IPS-18a (cell line): ENCODE results near the gene TTLL1.
"Not testable (repeated sequence)": the region's sequence is repeated elsewhere in the genome, so short reads cannot be mapped to it uniquely, and the experiment has no call there.

Experiments
- H3K27ac ChIP-seq: one replicate; pipeline ENCODE4 v1.5.1; 2013; ENCODE audit warnings: low read length
- H3K27me3 ChIP-seq: one replicate; pipeline ENCODE4 v1.6.1; 2013; ENCODE audit warnings: mild to moderate bottlenecking, low read length; ENCODE audit not compliant: control insufficient read depth, insufficient read depth
- H3K36me3 ChIP-seq: one replicate; pipeline ENCODE4 v1.6.1; 2013; ENCODE audit warnings: low read depth, low read length; ENCODE audit not compliant: control insufficient read depth
- H3K4me1 ChIP-seq: one replicate; pipeline ENCODE4 v1.6.1; 2013; ENCODE audit warnings: low read depth, low read length; ENCODE audit not compliant: control insufficient read depth
- H3K4me3 ChIP-seq: one replicate; pipeline ENCODE4 v1.5.1; 2013; ENCODE audit warnings: low read length
- H3K9ac ChIP-seq: one replicate; pipeline ENCODE4 v1.6.1; 2013; ENCODE audit warnings: mild to moderate bottlenecking, low read length, moderate library complexity
- H3K9me3 ChIP-seq: one replicate; pipeline ENCODE4 v1.6.1; 2013; ENCODE audit warnings: low read depth, low read length; ENCODE audit not compliant: control insufficient read depth

TTLL1 gene

GRCh38 chr22:43109511-43109910 is 20.3 kb upstream of the TTLL1 start:
- Histone ChIP-seq H3K36me3 (no peaks in the 10 kb centered on the region), H3K27me3 (peaks cover 56% of the 10 kb centered on the region), H3K4me3 (no peak overlapping the region), H3K27ac (no peak overlapping the region), H3K9me3 (no peaks in the 10 kb centered on the region), H3K9ac (no peak overlapping the region), H3K4me1 (peaks cover 4% of the 10 kb centered on the region)

- Histone ChIP-seq H3K4me1 (peaks cover 4% of the 10 kb centered on the region), H3K9ac (no peak overlapping the region), H3K4me3 (no peak overlapping the region), H3K9me3 (no peaks in the 10 kb centered on the region), H3K27ac (no peak overlapping the region), H3K27me3 (peaks cover 28% of the 10 kb centered on the region), H3K36me3 (no peaks in the 10 kb centered on the region)
Measured at GRCh38 chr22:43106302-43106701, 17.1 kb upstream of the TTLL1 start.

- peaks cover 15% of the 10 kb centered on the region for H3K27me3 ChIP-seq
- H3K4me3 ChIP-seq, H3K9ac ChIP-seq, H3K4me1 ChIP-seq, H3K36me3 ChIP-seq, H3K9me3 ChIP-seq, H3K27ac ChIP-seq: not testable (repeated sequence)
Measured at GRCh38 chr22:43104950-43105349, 15.8 kb upstream of the TTLL1 start.

- not testable (repeated sequence) for H3K4me3 ChIP-seq, H3K9me3 ChIP-seq, H3K27ac ChIP-seq, H3K4me1 ChIP-seq, H3K36me3 ChIP-seq, H3K27me3 ChIP-seq, H3K9ac ChIP-seq
Measured at GRCh38 chr22:43104056-43104625, 14.9 kb upstream of the TTLL1 start.

- H3K36me3 ChIP-seq: no peaks in the 10 kb centered on the region
- H3K4me3 ChIP-seq: no peak overlapping the region
- no peaks in the 10 kb centered on the region for H3K27me3 ChIP-seq
- H3K4me1 ChIP-seq: no peaks in the 10 kb centered on the region
- H3K9ac ChIP-seq: no peak overlapping the region
- H3K9me3 ChIP-seq: peaks cover 5% of the 10 kb centered on the region
- no peak overlapping the region for H3K27ac ChIP-seq
Measured at GRCh38 chr22:43101306-43101705, 12.1 kb upstream of the TTLL1 start.

- Histone ChIP-seq H3K9ac (no peak overlapping the region), H3K4me3 (no peak overlapping the region), H3K36me3 (no peaks in the 10 kb centered on the region), H3K9me3 (peaks cover 9% of the 10 kb centered on the region), H3K27ac (no peak overlapping the region), H3K27me3 (no peaks in the 10 kb centered on the region), H3K4me1 (no peaks in the 10 kb centered on the region)
Measured at GRCh38 chr22:43100225-43100624, 11.0 kb upstream of the TTLL1 start.

- H3K4me3 ChIP-seq: no peak overlapping the region
- H3K9me3 ChIP-seq: peaks cover 9% of the 10 kb centered on the region
- no peak overlapping the region for H3K27ac ChIP-seq
- no peak overlapping the region for H3K9ac ChIP-seq
- no peaks in the 10 kb centered on the region for H3K36me3 ChIP-seq
- no peaks in the 10 kb centered on the region for H3K4me1 ChIP-seq
- no peaks in the 10 kb centered on the region for H3K27me3 ChIP-seq
Measured at GRCh38 chr22:43099095-43099494, 9.9 kb upstream of the TTLL1 start.

- H3K4me1 ChIP-seq: no peaks in the 10 kb centered on the region
- H3K4me3 ChIP-seq: no peak overlapping the region
- no peaks in the 10 kb centered on the region for H3K27me3 ChIP-seq
- no peak overlapping the region for H3K9ac ChIP-seq
- no peak overlapping the region for H3K27ac ChIP-seq
- peaks cover 9% of the 10 kb centered on the region for H3K9me3 ChIP-seq
- no peaks in the 10 kb centered on the region for H3K36me3 ChIP-seq
Measured at GRCh38 chr22:43098356-43098755, 9.2 kb upstream of the TTLL1 start.

- Histone ChIP-seq H3K27ac (no peak overlapping the region), H3K4me1 (no peaks in the 10 kb centered on the region), H3K9me3 (peaks cover 9% of the 10 kb centered on the region)
Measured at GRCh38 chr22:43096420-43096819, 7.2 kb upstream of the TTLL1 start.

GRCh38 chr22:43094551-43094950 is 5.4 kb upstream of the TTLL1 start:
- Histone ChIP-seq H3K27me3 (no peaks in the 10 kb centered on the region), H3K4me3 (no peak overlapping the region), H3K9me3 (peaks cover 9% of the 10 kb centered on the region), H3K4me1 (no peaks in the 10 kb centered on the region), H3K27ac (no peak overlapping the region), H3K9ac (no peak overlapping the region), H3K36me3 (no peaks in the 10 kb centered on the region)

More at GRCh38 chr22:43096420-43096819, 7.2 kb upstream of the TTLL1 start:
- Histone ChIP-seq H3K36me3 (no peaks in the 10 kb centered on the region), H3K27me3 (no peaks in the 10 kb centered on the region), H3K4me3 (no peak overlapping the region), H3K9ac (no peak overlapping the region)

- Histone ChIP-seq H3K9ac (no peak overlapping the region), H3K27ac (no peak overlapping the region), H3K36me3 (no peaks in the 10 kb centered on the region), H3K4me1 (no peaks in the 10 kb centered on the region), H3K4me3 (no peak overlapping the region), H3K27me3 (no peaks in the 10 kb centered on the region), H3K9me3 (peaks cover 9% of the 10 kb centered on the region)
Measured at GRCh38 chr22:43094085-43094484, 4.9 kb upstream of the TTLL1 start.

GRCh38 chr22:43092085-43092484 is 2.9 kb upstream of the TTLL1 start:
- Histone ChIP-seq H3K36me3 (no peaks in the 10 kb centered on the region), H3K27ac (no peak overlapping the region), H3K9me3 (peaks cover 9% of the 10 kb centered on the region), H3K4me1 (peaks cover 3% of the 10 kb centered on the region), H3K9ac (no peak overlapping the region), H3K4me3 (no peak overlapping the region), H3K27me3 (no peaks in the 10 kb centered on the region)
